GM20431 (cell line): ENCODE results near the gene FBLN2.

Experiments used
- in situ Hi-C: fragments of 300-500 bp; cut with MseI, MboI; formaldehyde crosslinking; loops from one replicate; pipeline ENCODE4 v1.15.0; 2020; ENCODE audit warnings: low sequenced_read_pairs; ENCODE audit not compliant: unreplicated experiment

The FBLN2 gene

DNA sequence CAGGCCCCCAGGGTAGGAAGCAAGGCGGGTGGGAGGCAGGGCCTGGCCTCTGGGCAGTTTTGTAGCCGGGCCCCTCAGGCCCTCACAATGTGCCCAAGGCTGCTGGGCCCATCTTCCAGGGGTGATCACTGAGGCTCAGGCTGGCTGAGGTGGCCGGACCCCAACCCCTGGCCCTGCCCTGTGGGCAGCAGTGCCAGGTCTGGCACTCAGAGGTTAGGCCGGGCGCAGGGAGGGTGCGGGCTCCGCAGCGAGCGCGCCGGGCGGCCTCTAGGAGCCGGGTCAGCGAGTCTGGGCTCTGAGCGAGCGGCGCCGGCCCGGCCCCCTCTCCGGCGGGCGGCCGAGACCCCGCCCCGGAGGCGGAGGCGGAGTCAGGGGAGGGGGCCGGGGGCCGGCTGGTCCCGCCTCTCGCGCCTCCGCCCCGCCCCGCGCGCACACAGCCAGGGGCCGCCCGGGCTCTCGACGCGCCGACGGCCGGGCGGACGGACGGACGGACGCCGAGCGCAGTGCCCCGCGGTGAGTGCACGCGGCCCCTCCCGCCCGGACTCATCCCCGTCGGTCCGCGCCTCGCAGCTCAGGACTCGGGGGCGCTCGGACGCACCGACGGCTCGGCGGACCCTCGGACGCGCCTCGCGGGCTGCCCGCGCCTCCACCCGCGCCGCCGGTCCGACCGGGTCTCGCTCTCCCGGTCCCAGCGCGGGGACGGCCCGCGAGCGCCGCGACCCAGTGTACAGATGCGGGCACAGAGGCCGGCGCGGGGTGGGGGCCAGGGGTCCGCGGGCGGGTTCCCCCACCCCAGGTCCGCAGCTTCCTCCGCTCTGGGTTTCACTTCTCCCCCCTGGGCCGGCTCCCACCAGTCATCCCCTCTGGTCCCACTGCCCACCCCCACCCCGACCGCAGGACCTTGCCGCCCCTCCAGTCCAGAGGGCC lies at the start of gene FBLN2:
Gene FBLN2 (plus strand): TSS at position 430 of the 927 bp plus-strand sequence. CDS start 21,231 bp downstream, outside the sequence.
- in situ Hi-C loops, result no loop called here

DNA sequence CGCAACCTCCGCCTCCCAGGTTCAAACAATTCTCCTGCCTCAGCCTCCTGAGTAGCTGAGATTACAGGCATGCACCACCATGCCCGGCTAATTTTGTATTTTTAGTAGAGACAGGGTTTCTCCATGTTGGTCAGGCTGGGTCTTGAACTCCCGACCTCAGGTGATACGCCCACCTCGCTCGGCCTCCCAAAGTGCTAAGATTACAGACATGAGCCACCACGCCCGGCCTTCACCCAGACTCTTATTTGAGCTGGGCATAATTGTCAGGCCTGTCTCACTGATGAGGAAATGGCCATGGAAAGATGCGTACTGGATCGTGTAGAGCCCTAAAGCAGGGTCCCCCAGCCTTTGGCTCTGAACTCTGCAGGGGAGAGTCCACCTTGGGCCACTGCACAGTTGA lies 49.7 kb upstream of the FBLN2 start:
- in situ Hi-C loops, result loop anchor here (5.0 kb wide), 1 partner anchor 148 kb away; no protein-coding TSS in a partner anchor

DNA sequence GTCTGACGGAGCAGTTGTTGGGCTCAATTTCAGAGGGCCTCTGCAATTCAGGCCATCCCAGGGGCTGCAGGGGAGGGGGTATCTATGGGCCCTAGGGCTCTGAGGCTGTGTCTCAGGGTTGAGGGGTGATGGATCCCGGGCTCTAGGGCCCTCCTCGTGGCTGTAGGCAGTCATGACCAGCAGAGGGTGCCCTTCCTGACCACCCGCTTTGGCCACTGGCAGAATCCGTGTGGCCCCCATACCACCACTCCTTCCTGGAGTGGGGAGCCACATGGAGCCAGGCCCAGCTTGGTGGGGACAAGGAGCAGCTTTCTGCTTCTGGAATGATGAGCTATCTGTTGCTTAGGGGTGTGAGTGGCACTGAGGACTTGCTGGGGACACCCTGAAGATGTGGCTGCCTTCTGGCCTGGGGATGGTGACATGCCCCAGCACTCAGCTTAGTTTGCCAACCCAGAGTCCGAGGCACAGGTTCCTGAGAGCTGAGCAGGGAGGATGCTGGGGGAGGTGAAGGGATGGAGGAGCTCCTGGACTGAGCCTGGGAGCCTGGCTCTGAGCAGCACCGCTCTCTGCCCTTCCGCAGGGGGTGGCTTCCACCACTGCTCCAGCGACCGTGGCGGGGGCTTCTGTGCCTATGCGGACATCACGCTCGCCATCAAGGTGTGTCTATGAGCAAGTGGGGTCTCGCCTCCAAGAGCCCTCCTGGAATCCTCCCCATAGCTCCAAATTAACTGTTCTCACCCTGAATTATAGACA lies 48.6 kb upstream of the FBLN2 start:
- in situ Hi-C loops, result no loop called here

DNA sequence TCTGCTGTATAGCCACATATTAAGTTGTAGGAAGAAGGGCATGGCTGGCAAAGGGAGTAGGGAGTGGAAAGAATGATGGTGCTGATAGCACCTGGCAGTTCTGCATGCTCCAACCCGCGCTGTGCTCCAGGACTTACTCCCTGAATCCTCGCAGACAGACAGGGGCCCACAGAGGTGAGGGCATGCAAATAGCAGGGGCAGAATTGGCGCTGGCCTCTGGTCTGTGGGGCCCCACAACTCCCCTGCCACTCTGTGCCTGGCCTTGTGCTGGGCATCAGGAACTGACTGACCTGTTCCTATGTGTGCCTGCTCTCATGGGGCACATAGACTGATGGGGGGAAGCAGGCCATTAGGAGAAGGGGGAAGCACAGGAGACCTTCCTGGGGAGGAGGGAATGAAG lies 47.9 kb upstream of the FBLN2 start:
- in situ Hi-C loops, result no loop called here

DNA sequence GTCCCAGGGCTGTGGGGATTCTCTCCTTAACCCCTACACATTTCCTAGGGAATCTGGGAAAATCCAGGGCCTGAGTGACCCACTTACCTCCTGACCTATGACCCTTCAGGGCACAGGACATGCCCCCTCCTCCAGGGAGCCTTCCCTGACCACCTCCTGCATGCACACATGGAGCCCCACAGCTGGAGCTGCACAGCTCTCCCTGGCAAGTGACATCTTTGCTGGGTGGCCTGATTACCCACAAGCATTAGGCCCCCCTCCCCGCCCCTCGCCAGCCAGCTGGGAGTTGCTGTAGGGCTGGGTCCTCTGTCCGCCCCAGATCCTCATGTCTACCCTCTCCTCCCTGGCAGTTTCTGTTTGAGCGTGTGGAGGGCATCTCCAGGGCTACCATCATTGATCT lies 47.4 kb upstream of the FBLN2 start:
- in situ Hi-C loops, result no loop called here

DNA sequence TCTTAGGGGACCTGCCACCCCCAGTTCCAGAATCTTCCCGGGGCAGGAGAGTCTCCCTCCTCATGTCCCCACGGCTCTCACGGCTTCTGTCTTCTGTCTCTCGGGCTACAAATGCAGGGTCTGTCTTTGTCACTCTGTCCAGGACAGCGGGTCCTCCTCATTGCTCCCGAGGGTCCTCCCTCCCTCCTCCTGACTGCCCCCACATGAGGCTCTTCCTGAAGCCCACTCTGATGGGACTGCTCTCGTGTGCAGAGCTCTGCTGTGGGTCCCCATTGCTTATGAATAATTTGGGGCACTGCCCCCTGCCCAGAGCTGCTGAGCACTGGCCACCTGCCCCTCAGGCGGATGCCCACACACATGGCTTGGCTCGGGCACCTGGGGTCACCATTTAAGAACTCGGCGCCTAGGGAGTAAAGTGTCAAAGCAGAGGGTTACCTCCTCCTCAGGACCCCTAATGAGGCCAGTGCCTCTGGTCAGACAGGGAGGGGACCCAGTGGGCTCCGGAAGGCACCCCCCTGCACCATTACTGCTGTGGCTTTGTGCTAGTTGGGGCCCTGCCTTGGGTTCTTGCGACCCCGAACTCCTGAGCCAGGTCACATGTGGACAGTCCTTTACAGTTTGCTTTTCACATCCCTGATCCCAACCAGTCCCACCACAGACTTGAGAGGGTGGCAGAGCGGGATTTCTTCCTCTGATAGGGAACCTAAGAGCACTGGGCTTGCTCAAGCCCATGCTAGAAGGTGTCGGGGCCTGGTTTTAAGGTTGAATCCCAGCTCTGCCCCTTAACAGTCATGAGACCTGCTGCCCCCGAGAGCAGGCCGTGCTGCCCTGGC lies 46.8 kb upstream of the FBLN2 start:
- in situ Hi-C loops, result no loop called here

DNA sequence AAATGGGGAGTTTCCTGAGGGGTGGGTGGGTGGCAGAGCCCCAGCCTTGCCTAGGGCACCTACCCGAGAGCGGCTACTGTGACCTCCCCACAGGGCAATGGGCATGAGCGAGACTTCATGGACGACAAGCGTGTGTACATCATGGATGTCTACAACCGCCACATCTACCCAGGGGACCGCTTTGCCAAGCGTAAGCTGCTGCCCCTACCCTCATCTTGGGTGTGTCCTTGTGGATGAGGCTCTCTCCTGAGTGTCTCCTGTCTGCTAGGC lies 46.2 kb upstream of the FBLN2 start:
- in situ Hi-C loops, result no loop called here

DNA sequence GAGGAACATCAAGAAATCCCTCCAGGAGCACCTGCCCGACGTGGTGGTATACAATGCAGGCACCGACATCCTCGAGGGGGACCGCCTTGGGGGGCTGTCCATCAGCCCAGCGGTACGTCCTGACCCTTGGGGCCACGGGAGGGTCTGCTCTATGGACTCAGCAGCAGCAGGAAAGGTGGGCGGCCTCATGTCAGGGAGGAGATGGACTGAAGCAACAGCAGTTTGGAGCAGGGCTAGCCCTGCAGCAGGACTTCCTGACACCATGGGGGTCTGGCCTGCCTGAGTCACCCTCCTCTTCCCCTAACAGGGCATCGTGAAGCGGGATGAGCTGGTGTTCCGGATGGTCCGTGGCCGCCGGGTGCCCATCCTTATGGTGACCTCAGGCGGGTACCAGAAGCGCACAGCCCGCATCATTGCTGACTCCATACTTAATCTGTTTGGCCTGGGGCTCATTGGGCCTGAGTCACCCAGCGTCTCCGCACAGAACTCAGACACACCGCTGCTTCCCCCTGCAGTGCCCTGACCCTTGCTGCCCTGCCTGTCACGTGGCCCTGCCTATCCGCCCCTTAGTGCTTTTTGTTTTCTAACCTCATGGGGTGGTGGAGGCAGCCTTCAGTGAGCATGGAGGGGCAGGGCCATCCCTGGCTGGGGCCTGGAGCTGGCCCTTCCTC lies 44.6 kb upstream of the FBLN2 start:
- in situ Hi-C loops, result no loop called here

DNA sequence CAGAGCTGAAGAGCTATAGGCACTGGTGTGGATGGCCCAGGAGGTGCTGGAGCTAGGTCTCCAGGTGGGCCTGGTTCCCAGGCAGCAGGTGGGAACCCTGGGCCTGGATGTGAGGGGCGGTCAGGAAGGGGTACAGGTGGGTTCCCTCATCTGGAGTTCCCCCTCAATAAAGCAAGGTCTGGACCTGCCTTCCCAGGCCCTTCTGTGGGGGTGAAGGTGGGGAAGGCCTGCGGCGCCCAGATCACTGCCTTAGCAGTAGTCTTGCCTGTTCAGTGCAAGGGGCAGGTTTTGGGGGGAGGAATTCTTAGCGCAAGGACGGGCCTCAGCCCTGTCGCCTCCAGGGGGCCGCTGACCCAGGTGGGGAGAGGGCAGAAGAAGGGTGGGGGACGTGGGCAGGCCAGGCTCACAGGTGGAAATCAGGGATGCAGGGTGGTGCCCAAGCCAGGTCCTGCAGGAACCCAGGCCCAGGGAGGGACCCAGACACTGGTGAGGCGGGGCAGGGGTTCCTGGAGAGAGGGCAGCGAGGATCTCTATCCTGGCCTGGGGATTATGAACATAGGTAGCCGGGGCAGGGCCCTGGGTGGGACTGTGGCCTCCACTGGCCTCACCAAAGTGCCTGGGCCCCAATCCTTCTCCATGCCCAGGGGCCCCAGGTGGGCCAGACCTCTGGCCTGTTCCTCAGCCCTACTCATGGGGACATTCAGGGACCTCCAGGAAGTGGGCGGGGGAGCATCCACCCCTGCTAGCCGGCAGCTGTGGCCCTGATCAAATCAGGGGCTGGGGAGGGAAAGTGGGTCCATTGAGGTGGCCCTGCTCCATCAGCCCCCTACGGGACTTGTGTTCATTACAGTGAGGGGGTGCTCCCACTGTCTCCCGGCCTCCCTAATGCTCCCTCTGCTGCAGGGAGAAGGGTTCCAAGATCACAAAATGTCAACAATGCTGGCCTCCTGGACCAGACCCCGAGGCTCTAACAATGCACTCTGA lies 43.5 kb upstream of the FBLN2 start:
- in situ Hi-C loops, result no loop called here

DNA sequence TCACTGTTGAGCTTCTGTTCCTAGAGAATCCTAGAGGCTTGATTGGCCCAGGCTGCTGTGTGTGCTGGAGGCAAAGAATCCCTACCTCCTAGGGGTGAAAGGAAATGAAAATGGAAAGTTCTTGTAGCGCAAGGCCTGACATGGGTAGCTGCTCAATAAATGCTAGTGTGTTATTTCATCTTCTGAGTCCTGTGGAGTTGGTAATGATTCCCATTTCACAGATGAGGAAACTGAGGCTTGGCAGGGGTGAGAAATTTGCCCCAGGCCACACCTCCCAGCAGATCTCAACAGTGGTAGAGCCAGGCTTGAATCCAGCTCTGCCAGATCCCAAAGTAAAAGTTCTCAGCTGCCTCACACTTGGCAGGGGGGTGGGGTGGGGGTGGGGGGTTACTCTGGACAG lies 42.7 kb upstream of the FBLN2 start:
- in situ Hi-C loops, result no loop called here

DNA sequence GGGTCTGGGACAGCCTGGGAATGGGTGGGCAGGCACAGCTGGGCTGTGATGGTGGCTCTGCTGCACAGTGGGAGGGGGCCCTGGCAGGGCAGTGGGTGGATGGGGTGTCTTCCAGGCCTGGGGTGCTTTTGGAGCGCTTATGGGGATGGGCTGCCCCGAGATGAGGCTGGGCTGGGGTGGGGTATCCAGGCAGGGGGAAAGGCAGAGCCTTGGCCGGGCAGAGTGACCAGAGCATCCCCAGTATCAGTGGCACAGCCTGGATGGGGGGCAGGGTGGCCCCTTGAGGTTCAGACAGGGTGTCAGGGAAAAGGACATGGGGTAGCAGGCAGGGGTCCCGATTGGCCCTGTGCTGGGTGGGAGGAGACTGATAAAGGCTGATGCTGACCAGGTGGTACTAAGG lies 42.2 kb upstream of the FBLN2 start:
- in situ Hi-C loops, result no loop called here

DNA sequence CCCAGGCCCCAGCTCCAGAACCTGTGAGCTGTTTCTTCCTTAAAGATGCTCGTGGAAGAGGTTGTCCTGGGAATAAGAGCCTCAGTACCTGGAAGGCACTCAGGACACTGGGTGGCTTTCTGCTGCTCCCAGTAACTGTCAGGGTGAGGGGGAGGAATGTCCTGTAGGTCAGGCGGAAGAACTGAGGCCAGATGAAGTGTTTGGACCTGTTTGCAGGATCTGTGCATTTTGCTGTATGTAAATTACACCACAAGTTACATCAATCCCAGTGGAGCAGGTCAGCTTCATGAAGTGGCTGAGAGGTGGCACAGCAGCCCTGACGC lies 41.7 kb upstream of the FBLN2 start:
- in situ Hi-C loops, result no loop called here

DNA sequence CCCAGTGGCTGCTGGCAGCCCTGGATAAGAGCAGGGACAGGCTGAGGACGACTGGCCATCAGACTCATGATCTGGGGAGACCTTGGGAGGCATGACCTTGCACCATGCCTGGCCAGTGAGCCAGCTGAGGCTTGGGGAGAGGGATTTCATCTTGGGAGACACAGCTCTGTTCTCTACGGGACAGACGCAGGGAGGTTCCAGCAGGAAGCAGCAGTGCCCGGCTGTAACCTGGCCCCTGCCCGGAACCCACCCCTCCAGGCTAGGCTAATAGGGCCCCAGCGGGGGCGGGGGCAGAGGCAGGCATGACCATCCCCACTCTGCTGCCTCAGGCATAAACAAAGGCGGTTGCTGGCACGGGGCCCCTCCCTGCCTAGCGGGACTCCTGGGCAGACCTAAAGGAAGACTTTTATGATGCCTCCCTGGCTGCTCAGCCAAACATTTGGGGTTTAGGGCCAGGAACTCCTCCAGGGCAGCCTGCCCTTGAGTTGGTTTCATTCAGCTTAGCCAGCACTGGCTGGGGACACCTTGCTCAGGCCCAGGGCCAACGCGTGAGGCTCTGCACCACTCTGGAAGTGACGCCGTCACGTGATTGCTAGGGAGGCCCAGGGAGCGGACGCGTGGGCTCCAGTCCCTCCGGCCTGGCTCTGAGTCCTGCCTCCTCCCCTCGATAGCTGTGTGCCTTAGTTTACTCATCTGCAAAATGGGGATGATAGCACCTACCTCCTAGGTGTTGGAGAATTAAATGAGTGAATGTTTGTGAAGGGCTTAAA lies 41.2 kb upstream of the FBLN2 start:
- in situ Hi-C loops, result no loop called here

DNA sequence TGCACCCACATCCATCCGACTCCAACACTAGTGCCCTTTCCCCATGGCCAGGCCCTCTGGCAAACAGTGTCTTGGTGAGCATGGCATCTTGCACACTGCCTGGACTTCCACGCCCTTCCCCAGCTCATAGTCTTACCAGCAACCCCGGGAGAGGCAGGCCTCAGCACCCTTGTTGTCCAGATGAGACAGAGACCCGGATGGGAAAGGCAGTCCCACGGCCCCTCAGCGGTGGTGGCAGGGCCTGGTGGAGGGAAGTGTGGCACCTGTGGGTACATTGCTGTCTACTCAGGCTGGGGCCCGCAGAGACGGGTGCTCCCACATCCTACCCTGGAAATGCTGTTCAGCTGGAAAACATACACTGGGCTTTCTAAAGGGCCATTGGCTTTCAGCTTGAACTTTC lies 40.4 kb upstream of the FBLN2 start:
- in situ Hi-C loops, result no loop called here

DNA sequence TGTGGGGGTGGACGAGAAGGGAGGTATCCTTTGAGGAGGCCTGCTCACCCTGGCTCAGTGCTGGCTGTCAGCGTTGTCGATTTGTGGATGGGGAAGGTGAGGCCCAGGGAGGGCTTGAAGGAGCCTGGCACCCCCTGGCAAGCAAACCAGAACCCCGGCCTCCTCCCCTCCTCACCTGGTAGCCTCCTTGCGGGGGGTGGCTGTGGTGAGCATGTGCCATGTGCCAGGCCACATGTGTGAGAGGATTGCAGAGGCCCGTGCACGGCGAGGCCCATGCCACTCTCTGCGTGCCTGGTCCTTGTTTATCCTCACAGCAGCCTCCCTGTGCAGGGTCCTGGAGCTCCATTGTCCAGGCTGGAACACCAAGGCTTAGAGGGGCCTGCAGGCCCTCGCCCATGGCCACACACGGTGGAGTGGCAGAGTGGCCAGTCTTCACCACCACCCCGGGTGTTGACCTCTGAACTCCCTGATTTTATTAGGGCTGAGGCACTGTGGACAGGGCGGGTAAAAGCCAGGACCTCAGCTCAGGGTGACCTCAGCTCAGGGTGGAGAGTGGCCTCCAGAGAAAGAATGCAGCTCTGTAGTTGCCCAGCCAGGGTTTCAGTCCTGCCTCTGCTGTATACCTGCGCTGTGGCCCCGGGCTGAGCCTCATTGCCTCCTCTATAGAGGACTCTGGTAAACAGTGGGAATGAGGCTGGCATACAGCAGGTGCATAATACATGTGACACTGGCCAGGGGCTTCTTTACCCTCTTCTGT lies 39.7 kb upstream of the FBLN2 start:
- in situ Hi-C loops, result no loop called here

DNA sequence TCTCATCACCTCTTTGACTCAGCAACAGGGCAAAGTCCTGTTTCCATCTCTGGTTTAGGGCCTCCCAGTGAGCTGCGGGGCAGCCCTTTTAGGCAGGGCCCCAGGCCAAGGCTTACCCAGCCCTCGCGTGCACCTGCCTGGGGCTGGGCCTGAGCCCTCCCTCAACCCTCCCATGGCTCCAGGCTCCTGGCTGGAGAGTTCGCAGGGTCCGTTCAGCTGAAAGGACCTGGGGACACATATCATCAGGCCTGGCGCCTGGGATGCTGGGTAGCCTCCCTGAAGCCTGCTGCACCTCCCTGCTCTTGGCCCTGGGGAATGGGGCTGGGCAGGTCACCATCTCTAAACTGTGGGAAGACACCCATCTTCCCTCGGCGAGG lies 39.1 kb upstream of the FBLN2 start:
- in situ Hi-C loops, result no loop called here

DNA sequence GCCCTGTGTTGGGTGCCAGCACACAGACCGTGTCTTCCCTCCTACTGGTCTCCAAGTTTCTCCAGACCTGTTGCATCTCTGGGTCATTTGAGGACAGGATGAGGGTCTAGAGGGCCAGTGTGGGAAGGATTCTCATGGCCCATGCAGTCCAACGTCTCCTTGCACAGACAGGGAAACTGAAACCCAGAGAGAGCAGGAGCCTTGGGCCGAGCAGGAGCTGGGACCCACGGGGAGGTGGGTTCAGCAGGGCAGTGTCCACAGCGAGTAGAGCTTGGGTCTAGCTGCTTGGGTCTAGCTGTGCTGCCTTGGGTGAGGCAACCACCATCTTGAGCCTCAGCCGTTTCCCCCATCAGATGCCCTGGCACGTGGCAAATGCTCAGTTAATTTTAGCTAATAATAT lies 36.5 kb upstream of the FBLN2 start:
- in situ Hi-C loops, result no loop called here
